Smooth muscle cell (in vitro differentiated cells): ENCODE data around the gene LIMD2. TPM values are rescaled to one million over a fixed set of nuclear protein-coding genes. Genes with fewer than 3 reads are reported as not detected.
A peak's percentile ranks its signal among the peaks of the same experiment; 100 is the strongest.

ENCODE experiments used
- DNase-seq: peaks from one replicate; lab custom pipeline; 2025; ENCODE audit not compliant: unreplicated experiment; lab: John Stamatoyannopoulos, UW
- H2AFZ ChIP-seq: fragments of 200-600 bp; sonication (generic); 2 replicates; pipeline ENCODE4 v1.6.0; 2016; ENCODE audit warnings: antibody characterized with exemption, low read depth, mild to moderate bottlenecking
- H3F3A ChIP-seq: fragments of 200-600 bp; sonication (generic); 2 replicates; pipeline ENCODE4 v1.6.0; 2017; ENCODE audit warnings: antibody characterized with exemption, low read depth
- H3K27ac ChIP-seq: fragments of 200-600 bp; sonication (generic); 2 replicates; pipeline ENCODE4 v1.5.1; 2016; ENCODE audit warnings: low read depth, mild to moderate bottlenecking
- H3K27me3 ChIP-seq: fragments of 200-600 bp; sonication (generic); 2 replicates; pipeline ENCODE4 v1.6.1; 2016; ENCODE audit warnings: low read depth, mild to moderate bottlenecking
- H3K36me3 ChIP-seq: fragments of 200-600 bp; sonication (generic); 2 replicates; pipeline ENCODE4 v1.5.1; 2016; ENCODE audit warnings: low read depth
- H3K4me1 ChIP-seq: fragments of 200-600 bp; sonication (generic); 2 replicates; pipeline ENCODE4 v1.5.1; 2016; ENCODE audit warnings: low read depth
- H3K4me2 ChIP-seq: fragments of 200-600 bp; sonication (generic); 2 replicates; pipeline ENCODE4 v1.6.0; 2016; ENCODE audit warnings: mild to moderate bottlenecking
- H3K4me3 ChIP-seq: fragments of 200-600 bp; sonication (generic); 2 replicates; pipeline ENCODE4 v1.5.1; 2016; ENCODE audit warnings: mild to moderate bottlenecking
- H3K79me2 ChIP-seq: fragments of 200-600 bp; sonication (generic); 2 replicates; pipeline ENCODE4 v1.6.0; 2016; ENCODE audit warnings: low read depth, mild to moderate bottlenecking
- H3K9ac ChIP-seq: fragments of 200-600 bp; sonication (generic); 2 replicates; pipeline ENCODE4 v1.6.0; 2016; ENCODE audit warnings: low read depth
- H3K9me3 ChIP-seq: fragments of 200-600 bp; sonication (generic); replicated peaks from 2 replicates; pipeline ENCODE4 v1.5.1; 2016; ENCODE audit warnings: low read depth
- H4K20me1 ChIP-seq: fragments of 200-600 bp; sonication (generic); 2 replicates; pipeline ENCODE4 v1.6.0; 2016; ENCODE audit warnings: low read depth
- WGBS: methylation state at CpG from one replicate; pipeline ENCODE4 v1.1.7; 2016; ENCODE audit warnings: low lambda C conversion rate; 5-methylcytosine and 5-hydroxymethylcytosine counted together
- polyA plus RNA-seq: library from polyadenylated mRNA; unstranded; fragments of >200 nt; fragmentation: Nextera tagmentation; extraction: Ambion mirVana; gene quantifications from 2 replicates; pipeline ENCODE4 v1.2.1, GENCODE V29; 2016
- total RNA-seq: library from RNA; depleted of rRNA; stranded (reverse); fragments of >200 nt; gene quantifications from 2 replicates; pipeline ENCODE4 v1.2.3, GENCODE V29; 2014
- TF ChIP-seq, protein P1 (sequence below): fragments of 200-600 bp; sonication (generic); IDR thresholded peaks from 2 replicates; pipeline ENCODE4 v1.5.1; 2017; ENCODE audit warnings: borderline replicate concordance, mild to moderate bottlenecking, antibody characterized with exemption; ENCODE audit not compliant: insufficient read depth, poor library complexity, severe bottlenecking

Gene LIMD2
- total and polyA plus RNA-seq, 2 experiments from 2014 or later, result 40.7 to 124 TPM

DNA sequence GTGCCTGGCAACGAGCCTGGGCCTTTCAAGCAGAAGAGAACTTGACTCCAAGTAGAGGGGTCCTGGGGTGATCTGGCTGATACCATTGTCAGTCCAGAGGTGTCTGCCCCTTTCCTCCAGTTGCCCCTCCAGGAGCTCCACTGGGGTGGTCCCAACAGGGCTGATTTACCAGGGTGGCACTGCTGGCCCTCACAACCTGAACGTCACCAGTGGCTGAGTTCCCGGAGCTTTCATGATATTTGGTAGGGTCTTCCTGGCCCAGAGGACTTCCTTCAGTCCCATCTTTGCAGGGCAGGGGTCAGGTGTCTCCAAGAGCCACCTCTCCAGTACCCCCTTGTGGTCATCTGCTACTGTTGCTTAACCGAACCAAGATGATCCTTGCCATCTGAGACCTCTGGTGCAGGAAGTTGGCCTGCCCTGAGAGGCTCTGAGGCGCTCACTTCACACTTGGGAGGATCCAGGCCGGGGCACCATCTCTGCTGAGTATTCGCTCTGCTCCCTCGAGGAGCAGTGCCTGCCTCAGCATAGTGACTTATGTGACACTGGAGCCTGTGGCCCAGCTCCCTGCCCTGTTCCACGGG is 3.5 kb downstream of the LIMD2 start:
- TF ChIP-seq, protein P1, sequence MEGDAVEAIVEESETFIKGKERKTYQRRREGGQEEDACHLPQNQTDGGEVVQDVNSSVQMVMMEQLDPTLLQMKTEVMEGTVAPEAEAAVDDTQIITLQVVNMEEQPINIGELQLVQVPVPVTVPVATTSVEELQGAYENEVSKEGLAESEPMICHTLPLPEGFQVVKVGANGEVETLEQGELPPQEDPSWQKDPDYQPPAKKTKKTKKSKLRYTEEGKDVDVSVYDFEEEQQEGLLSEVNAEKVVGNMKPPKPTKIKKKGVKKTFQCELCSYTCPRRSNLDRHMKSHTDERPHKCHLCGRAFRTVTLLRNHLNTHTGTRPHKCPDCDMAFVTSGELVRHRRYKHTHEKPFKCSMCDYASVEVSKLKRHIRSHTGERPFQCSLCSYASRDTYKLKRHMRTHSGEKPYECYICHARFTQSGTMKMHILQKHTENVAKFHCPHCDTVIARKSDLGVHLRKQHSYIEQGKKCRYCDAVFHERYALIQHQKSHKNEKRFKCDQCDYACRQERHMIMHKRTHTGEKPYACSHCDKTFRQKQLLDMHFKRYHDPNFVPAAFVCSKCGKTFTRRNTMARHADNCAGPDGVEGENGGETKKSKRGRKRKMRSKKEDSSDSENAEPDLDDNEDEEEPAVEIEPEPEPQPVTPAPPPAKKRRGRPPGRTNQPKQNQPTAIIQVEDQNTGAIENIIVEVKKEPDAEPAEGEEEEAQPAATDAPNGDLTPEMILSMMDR, result peak; percentile 20
- no peak overlapping the region for H3K27ac ChIP-seq
- H3F3A ChIP-seq, result no peaks in the 10 kb centered on the region
- no peak overlapping the region for H2AFZ ChIP-seq
- peaks cover 11% of the 10 kb centered on the region for H3K4me1 ChIP-seq
- no peaks in the 10 kb centered on the region for H3K36me3 ChIP-seq
- H3K79me2 ChIP-seq, result no peaks in the 10 kb centered on the region
- no peak overlapping the region for H3K4me2 ChIP-seq
- H4K20me1 ChIP-seq, result peaks cover 19% of the 10 kb centered on the region
- no peak overlapping the region for H3K4me3 ChIP-seq
- 87% methylated on average over 9 of the region's 9 CpGs for WGBS
- H3K9ac ChIP-seq, result no peak overlapping the region
- no peaks in the 10 kb centered on the region for H3K27me3 ChIP-seq
- no peak for DNase-seq
- H3K9me3 ChIP-seq, result no peaks in the 10 kb centered on the region

DNA sequence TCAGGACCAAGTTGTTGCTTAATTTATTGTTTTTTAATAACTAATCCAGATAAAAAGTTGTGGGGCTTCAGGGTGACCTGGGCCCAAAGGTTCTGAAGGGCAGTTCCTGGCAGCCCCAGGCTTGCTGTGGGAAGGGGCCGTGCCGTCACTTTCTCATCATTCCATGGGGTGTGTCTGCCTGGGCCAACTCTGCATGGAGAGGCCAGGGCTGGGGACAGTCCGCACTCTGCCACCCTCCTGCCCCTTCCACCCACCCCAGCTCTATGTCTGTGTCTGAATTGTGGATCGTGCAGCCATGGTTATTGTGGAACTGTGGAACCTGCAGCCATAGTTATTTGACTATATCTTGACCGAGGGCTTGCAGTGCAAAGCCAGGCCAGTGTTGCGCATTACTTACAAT is 4.0 kb downstream of the LIMD2 start:
- DNase-seq, result no peak
- Histone ChIP-seq H3K4me3 (no peak overlapping the region), H3K9me3 (no peaks in the 10 kb centered on the region), H3F3A (no peaks in the 10 kb centered on the region), H3K4me2 (no peak overlapping the region), H3K27ac (no peak overlapping the region), H3K9ac (no peak overlapping the region), H3K79me2 (no peaks in the 10 kb centered on the region), H3K27me3 (no peaks in the 10 kb centered on the region), H2AFZ (no peak overlapping the region), H3K36me3 (no peaks in the 10 kb centered on the region), H4K20me1 (peaks cover 14% of the 10 kb centered on the region), H3K4me1 (peaks cover 7% of the 10 kb centered on the region)
- WGBS, result 97% methylated on average over 6 of the region's 6 CpGs
- TF ChIP-seq, protein P1, result no peak

DNA sequence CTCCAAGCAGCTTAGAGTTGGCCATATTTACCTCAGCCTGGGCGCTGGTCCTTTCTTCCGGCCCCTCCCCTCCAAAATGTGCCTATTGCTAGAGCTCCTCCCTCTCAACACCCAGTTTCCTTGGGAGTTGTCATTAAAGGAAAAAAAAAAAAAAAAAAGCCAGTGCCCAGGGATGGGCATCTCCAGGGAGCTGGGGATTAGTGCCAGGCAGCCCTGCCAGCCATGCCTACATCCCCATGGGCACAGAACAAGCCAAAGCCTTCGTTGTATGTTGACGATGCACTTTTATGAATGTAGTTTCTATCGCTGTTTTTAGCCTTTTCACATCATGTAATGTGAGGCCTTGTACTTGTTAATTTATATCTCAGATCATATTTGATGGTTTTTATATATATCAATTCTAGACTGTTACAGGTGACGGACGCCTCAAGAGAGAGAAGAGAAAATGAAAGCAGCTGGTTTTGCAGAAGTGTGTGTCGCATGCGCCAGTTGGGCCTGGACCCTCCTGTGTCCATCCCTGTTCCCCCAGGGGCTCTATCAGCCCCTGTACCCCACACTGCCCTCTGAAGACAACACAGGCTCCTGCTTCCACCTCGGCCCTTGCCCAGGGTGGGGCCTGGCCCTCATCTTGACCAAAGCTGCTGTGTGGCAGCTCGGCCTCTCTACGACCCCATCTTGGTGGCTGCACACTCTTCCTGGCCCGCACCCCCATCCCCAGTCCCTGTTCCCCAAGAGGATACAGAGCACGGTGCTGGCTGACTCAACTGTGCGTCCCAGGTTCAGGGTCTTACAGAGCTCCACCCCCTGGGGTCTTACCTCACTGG is 4.8 kb downstream of the LIMD2 start:
- no peak overlapping the region for H2AFZ ChIP-seq
- H3K4me1 ChIP-seq, result peaks cover 7% of the 10 kb centered on the region
- no peak overlapping the region for H3K9ac ChIP-seq
- H3K36me3 ChIP-seq, result no peaks in the 10 kb centered on the region
- H3K9me3 ChIP-seq, result no peaks in the 10 kb centered on the region
- H3K79me2 ChIP-seq, result no peaks in the 10 kb centered on the region
- no peaks in the 10 kb centered on the region for H3F3A ChIP-seq
- no peak overlapping the region for H3K27ac ChIP-seq
- H4K20me1 ChIP-seq, result peaks cover 14% of the 10 kb centered on the region
- H3K4me3 ChIP-seq, result no peak overlapping the region
- H3K27me3 ChIP-seq, result no peaks in the 10 kb centered on the region
- TF ChIP-seq, protein P1, result no peak
- H3K4me2 ChIP-seq, result no peak overlapping the region
- WGBS, result 93% methylated on average over 15 of the region's 15 CpGs
- DNase-seq, result no peak
